H1 (cell line): ENCODE results near the gene CTNNBL1. TPM values are rescaled to one million over a fixed set of nuclear protein-coding genes. Genes with fewer than 3 reads are reported as not detected.

Experiments
- CTCF ChIA-PET: fragments of 300-600 bp; sonication (Branson Sonifier 250); formaldehyde crosslinking; loops from one replicate; lab custom pipeline; 2021; ENCODE audit not compliant: partially characterized antibody; lab: Charles Lee
- POLR2A ChIA-PET: fragments of 300-600 bp; sonication (Branson Sonifier 250); formaldehyde crosslinking; loops from one replicate; lab custom pipeline; 2021; ENCODE audit warnings: inconsistent platforms; ENCODE audit not compliant: partially characterized antibody; lab: Charles Lee
- DNase-seq, 2 experiments: peaks; one replicate each; pipeline versions ENCODE4 v3.0.0 to v3.0.0-alpha.2; 2010 to 2022; ENCODE audit warnings: low spot score in 2 of 2, low read depth in 1 of 2, mixed read lengths in 1 of 2
- FAIRE-seq: peaks from 2 replicates; lab custom pipeline; 2011; peaks lifted over from hg19 to GRCh38; lab: Jason Lieb, UNC
- H2AFZ ChIP-seq: 2 replicates; pipeline ENCODE4 v1.8.1; 2012; ENCODE audit warnings: low read length, inconsistent platforms
- H2AK5ac ChIP-seq: 2 replicates; pipeline ENCODE4 v1.6.1; 2013; ENCODE audit warnings: low read depth, low read length
- H2BK120ac ChIP-seq: replicated peaks from 2 replicates; pipeline ENCODE3; 2013; ENCODE audit warnings: low read depth, low read length, inconsistent platforms
- H2BK12ac ChIP-seq: 2 replicates; pipeline ENCODE4 v1.6.1; 2013; ENCODE audit warnings: low read depth, low read length
- H2BK15ac ChIP-seq: 2 replicates; pipeline ENCODE4 v1.6.1; 2013; ENCODE audit warnings: low read length
- H2BK20ac ChIP-seq: 2 replicates; pipeline ENCODE4 v1.6.1; 2013; ENCODE audit warnings: low read length
- H2BK5ac ChIP-seq: 2 replicates; pipeline ENCODE4 v1.6.1; 2013; ENCODE audit warnings: low read depth, low read length
- H3K14ac ChIP-seq: 2 replicates; pipeline ENCODE4 v1.6.1; 2013; ENCODE audit warnings: inconsistent platforms; ENCODE audit not compliant: insufficient read length
- H3K18ac ChIP-seq: 2 replicates; pipeline ENCODE4 v1.6.1; 2013; ENCODE audit warnings: low read length; ENCODE audit errors: extremely low read depth
- H3K23ac ChIP-seq: 2 replicates; pipeline ENCODE4 v1.6.1; 2013; ENCODE audit warnings: inconsistent platforms; ENCODE audit not compliant: insufficient read length
- H3K23me2 ChIP-seq: 2 replicates; pipeline ENCODE4 v1.6.1; 2013; ENCODE audit warnings: low read depth, low read length
- H3K27ac ChIP-seq: 2 replicates; pipeline ENCODE4 v1.6.1; 2011; ENCODE audit warnings: low read depth, low read length, inconsistent platforms
- H3K27me3 ChIP-seq, 4 experiments: replicated peaks in 1 of 4; 1 replicate in 1 of 4; 2 replicates in 3 of 4; pipeline versions ENCODE4 v1.6.1 to v1.8.1; 2011 to 2013; ENCODE audit warnings: low read length in 3 of 4, mild to moderate bottlenecking in 3 of 4, inconsistent platforms in 2 of 4, mixed read lengths in 2 of 4, moderate library complexity in 1 of 4; ENCODE audit not compliant: control insufficient read depth in 3 of 4, insufficient read depth in 3 of 4; ENCODE audit errors: extremely low read depth in 1 of 4
- H3K36me3 ChIP-seq, 4 experiments: 2 replicates each; pipeline versions ENCODE4 v1.6.1 to v1.8.1; 2011 to 2013; ENCODE audit warnings: mild to moderate bottlenecking in 4 of 4, low read length in 3 of 4, moderate library complexity in 2 of 4, control low read depth in 1 of 4, inconsistent platforms in 1 of 4; ENCODE audit not compliant: insufficient read depth in 4 of 4, control insufficient read depth in 2 of 4
- H3K4ac ChIP-seq: replicated peaks from 2 replicates; pipeline ENCODE3; 2013; ENCODE audit warnings: low read length, low read depth, mixed read lengths, inconsistent platforms; ENCODE audit not compliant: insufficient read length
- H3K4me1 ChIP-seq, 4 experiments: replicated peaks in 1 of 4; 1 replicate in 1 of 4; 2 replicates in 3 of 4; pipeline versions ENCODE4 v1.6.1 to v1.8.1; 2011 to 2013; ENCODE audit warnings: low read length in 3 of 4, inconsistent platforms in 2 of 4, mixed read lengths in 1 of 4; ENCODE audit not compliant: insufficient read depth in 4 of 4, control insufficient read depth in 3 of 4
- H3K4me2 ChIP-seq, 2 experiments: 2 replicates each; pipeline versions ENCODE4 v1.6.1 to v1.8.1; 2011 to 2013; ENCODE audit warnings: low read depth in 2 of 2, low read length in 2 of 2, control low read depth in 1 of 2, inconsistent platforms in 1 of 2, mild to moderate bottlenecking in 1 of 2; ENCODE audit not compliant: insufficient read depth in 1 of 2
- H3K4me3 ChIP-seq, 4 experiments: fragments of 200-600, 300-600 bp in 1 of 4; sonication (generic), shearing (Covaris generic), sonication (Bioruptor Twin) in 1 of 4; 2 replicates each; pipeline versions ENCODE4 v1.5.1 to v1.8.1; 2011 to 2016; ENCODE audit warnings: low read length in 4 of 4, low read depth in 3 of 4, control low read depth in 2 of 4, inconsistent platforms in 2 of 4, mild to moderate bottlenecking in 2 of 4, mixed read lengths in 1 of 4, moderate library complexity in 1 of 4; ENCODE audit not compliant: insufficient read depth in 2 of 4; ENCODE audit errors: extremely low read depth in 1 of 4
- H3K56ac ChIP-seq: replicated peaks from 2 replicates; pipeline ENCODE3; 2013; ENCODE audit warnings: low read depth, mild to moderate bottlenecking, mixed read lengths, low read length, inconsistent platforms; ENCODE audit not compliant: insufficient read length
- H3K79me1 ChIP-seq: 2 replicates; pipeline ENCODE4 v1.6.1; 2013; ENCODE audit warnings: low read depth, low read length, control low read depth
- H3K79me2 ChIP-seq, 2 experiments: 2 replicates each; pipeline versions ENCODE4 v1.6.1 to v1.8.1; 2012 to 2013; ENCODE audit warnings: low read length in 2 of 2, mild to moderate bottlenecking in 2 of 2, inconsistent platforms in 1 of 2; ENCODE audit not compliant: insufficient read depth in 2 of 2, control insufficient read depth in 1 of 2
- H3K9ac ChIP-seq, 4 experiments: replicated peaks in 1 of 4; 1 replicate in 1 of 4; 2 replicates in 3 of 4; pipeline versions ENCODE4 v1.6.1 to v1.8.1; 2011 to 2013; ENCODE audit warnings: low read depth in 3 of 4, low read length in 3 of 4, control low read depth in 2 of 4, mild to moderate bottlenecking in 2 of 4, moderate library complexity in 2 of 4, inconsistent platforms in 1 of 4; ENCODE audit errors: extremely low read depth in 1 of 4
- H3K9me3 ChIP-seq, 2 experiments: 2 replicates each; pipeline versions ENCODE4 v1.6.1 to v1.8.1; 2012 to 2013; ENCODE audit warnings: mild to moderate bottlenecking in 2 of 2, moderate library complexity in 2 of 2, control low read depth in 1 of 2, inconsistent platforms in 1 of 2, low read depth in 1 of 2, low read length in 1 of 2, mixed read lengths in 1 of 2; ENCODE audit not compliant: insufficient read depth in 2 of 2
- H4K20me1 ChIP-seq, 2 experiments: replicated peaks in 1 of 2; 2 replicates each; pipeline versions ENCODE3 to v1.8.1; 2011 to 2013; ENCODE audit warnings: inconsistent platforms in 2 of 2, low read length in 2 of 2, mild to moderate bottlenecking in 1 of 2; ENCODE audit not compliant: insufficient read depth in 2 of 2, control insufficient read depth in 1 of 2
- H4K5ac ChIP-seq: 2 replicates; pipeline ENCODE4 v1.6.1; 2013; ENCODE audit warnings: low read length, low read depth, mixed read lengths, inconsistent platforms; ENCODE audit not compliant: insufficient read length
- H4K8ac ChIP-seq: 2 replicates; pipeline ENCODE4 v1.8.0; 2013; ENCODE audit warnings: mild to moderate bottlenecking, moderate library complexity, low read length, inconsistent platforms; ENCODE audit not compliant: insufficient read depth; ENCODE audit errors: extremely low read depth
- H4K91ac ChIP-seq: replicated peaks from 2 replicates; pipeline ENCODE3; 2013; ENCODE audit warnings: low read length, mixed read lengths, inconsistent platforms; ENCODE audit not compliant: insufficient read length
- BACH1 ChIP-seq: IDR thresholded peaks from 2 replicates; pipeline ENCODE4 v1.6.1; 2012; ENCODE audit warnings: low read length, improper control_type of control experiment
- CTBP2 ChIP-seq: IDR thresholded peaks from 2 replicates; pipeline ENCODE4 v1.7.0; 2011; ENCODE audit warnings: borderline replicate concordance, mild to moderate bottlenecking, moderate library complexity, mixed read lengths, low read length; ENCODE audit not compliant: insufficient read depth, insufficient read length
- EP300 ChIP-seq, 2 experiments: IDR thresholded peaks; 1 replicate in 1 of 2; 2 replicates in 1 of 2; pipeline ENCODE4 v1.6.1; 2011 to 2012; ENCODE audit warnings: low read depth in 2 of 2, low read length in 2 of 2, mild to moderate bottlenecking in 2 of 2, borderline replicate concordance in 1 of 2, inconsistent platforms in 1 of 2, moderate library complexity in 1 of 2
- MAX ChIP-seq: IDR thresholded peaks from 2 replicates; pipeline ENCODE4 v1.6.1; 2012; ENCODE audit warnings: inconsistent platforms
- POLR2A ChIP-seq, 2 experiments: IDR thresholded peaks; 1 replicate in 1 of 2; 2 replicates in 1 of 2; pipeline ENCODE4 v1.6.1; 2011; ENCODE audit warnings: low read depth in 2 of 2, low read length in 2 of 2, mild to moderate bottlenecking in 2 of 2; ENCODE audit errors: control extremely low read depth in 1 of 2
- RFX5 ChIP-seq: IDR thresholded peaks from 2 replicates; pipeline ENCODE4 v1.6.1; 2011; ENCODE audit warnings: low read depth, low read length, improper control_type of control experiment, borderline replicate concordance
- RXRA ChIP-seq: IDR thresholded peaks from 2 replicates; pipeline ENCODE4 v1.6.1; 2011; ENCODE audit warnings: low read depth, mild to moderate bottlenecking, low read length, moderate library complexity; ENCODE audit not compliant: insufficient read depth
- SIN3A ChIP-seq, 2 experiments: IDR thresholded peaks in 1 of 2; conservative IDR thresholded peaks in 1 of 2; 2 replicates each; pipeline ENCODE4 v1.6.1; 2011 to 2012; ENCODE audit warnings: low read length in 2 of 2, improper control_type of control experiment in 1 of 2, low read depth in 1 of 2, mild to moderate bottlenecking in 1 of 2
- SIRT6 ChIP-seq: IDR thresholded peaks from one replicate; pipeline ENCODE4 v1.7.1; 2012; ENCODE audit warnings: low read length, inconsistent platforms
- SIX5 ChIP-seq: IDR thresholded peaks from 2 replicates; pipeline ENCODE4 v1.6.1; 2011; ENCODE audit warnings: mild to moderate bottlenecking, low read depth, low read length
- SUZ12 ChIP-seq: fragments of 200-600 bp; sonication (generic); IDR thresholded peaks from 2 replicates; pipeline ENCODE4 v1.6.1; 2012; ENCODE audit warnings: mild to moderate bottlenecking, inconsistent platforms, low read length, moderate library complexity, mixed read lengths
- WGBS, 2 experiments: shearing (Covaris generic) in 1 of 2; methylation state at CpG; one replicate each; pipeline versions ENCODE4 v1.1.6 to v1.1.7; 2013 to 2015; ENCODE audit warnings: low lambda C conversion rate in 2 of 2, mixed read lengths in 2 of 2, inconsistent platforms in 1 of 2, low coverage in 1 of 2, missing lambda C conversion rate in 1 of 2; ENCODE audit not compliant: insufficient replicate concordance in 2 of 2, insufficient coverage in 1 of 2, insufficient read length in 1 of 2; ENCODE audit errors: extremely low coverage in 1 of 2, missing lambda C conversion rate in 1 of 2; 5-methylcytosine and 5-hydroxymethylcytosine counted together
- polyA plus RNA-seq, 7 experiments: library from polyadenylated mRNA; depleted of rRNA in 3 of 7; stranded (reverse) in 5 of 7; unstranded in 2 of 7; fragments of >200 nt in 5 of 7; fragments of 200-250 nt in 2 of 7; gene quantifications; 1 replicate in 5 of 7; 2 replicates in 1 of 7; 4 replicates in 1 of 7; pipeline versions ENCODE4 v1.2.1 to v1.2.3, GENCODE V29; 2011 to 2013; ENCODE audit warnings: missing spikeins in 2 of 7, mixed read lengths in 2 of 7
- total RNA-seq: library from RNA; stranded (reverse); fragmentation: NEBNext Ultra II Directional; extraction: Animal tissue kit (Norgen Biotek cat#: 25700); gene quantifications from 2 replicates; pipeline ENCODE4 v1.2.1, GENCODE V29; 2021

The CTNNBL1 gene
- total and polyA plus RNA-seq, 2 of the 8 experiments (the other 6 are each of a cell fraction or from before 2014, with no cell fraction given) = 19.6 to 81.6 TPM

GRCh38 chr20:37727957-37728634, 34.3 kb downstream of the CTNNBL1 start:
- Histone ChIP-seq H3K4me3 (no peak overlapping the region), H3K79me2 (peaks cover 0 to 22% of the 10 kb centered on the region in 2 experiments; a peak in 2 of 4 replicates), H3K23me2 (no peaks in the 10 kb centered on the region), H3K36me3 (peaks cover 0 to 1% (median 0%) of the 10 kb centered on the region in 4 experiments; a peak in 1 of 8 replicates), H2BK20ac (no peak overlapping the region), H4K8ac (no peak overlapping the region), H3K9me3 (no peaks in the 10 kb centered on the region), H3K4me2 (0 out of 4 replicates have a peak overlapping the region, but pooled peaks of 1 of the 2 experiments have one; percentile 5), H3K27me3 (no peaks in the 10 kb centered on the region), H3K27ac (no peak overlapping the region), H3K56ac (no peak overlapping the region), H2BK120ac (no peak overlapping the region), H3K23ac (no peak overlapping the region), H2BK5ac (no peak overlapping the region), H2BK12ac (no peak overlapping the region), H3K9ac (no peak overlapping the region), H3K79me1 (no peaks in the 10 kb centered on the region), H4K5ac (no peak overlapping the region), H3K4ac (no peak overlapping the region), H2AK5ac (no peak overlapping the region), H3K4me1 (peaks cover 0 to 7% (median 3%) of the 10 kb centered on the region in 4 experiments; a peak in 3 of 7 replicates), H3K18ac (no peak overlapping the region), H4K20me1 (peaks cover 0 to 2% of the 10 kb centered on the region in 2 experiments), H2BK15ac (no peak overlapping the region), H4K91ac (no peak overlapping the region), H3K14ac (no peak overlapping the region), H2AFZ (no peak overlapping the region)
- WGBS, 2 experiments = 88% methylated on average over 2 of the region's 2 CpGs; no CpG with 5 or more reads in 1 of the 2 experiments
- ChIA-PET CTCF (interaction anchor here (0.9 to 1.4 kb wide), 6 partner anchors 18 to 164 kb away, joined by 3 to 4 read pairs (median 4); no protein-coding TSS in a partner anchor), POLR2A (interaction anchor here (0.6 kb wide), 1 partner anchor 14 kb away, joined by 3 read pairs; no protein-coding TSS in a partner anchor)
- FAIRE-seq (no peak), DNase-seq (no peak)
- TF ChIP-seq SIRT6 = no peak
- no peak for TF ChIP-seq SUZ12
- TF ChIP-seq POLR2A (IDR thresholded peaks at IDR 0.05; ENCODE audit: control extremely low read depth in 1 of 2, low read depth in 2 of 2, low read length in 2 of 2) = no peak
- TF ChIP-seq SIN3A (conservative IDR thresholded peaks at IDR 0.05 in 1 of 2, IDR thresholded peaks at IDR 0.05 in 1 of 2; ENCODE audit: low read depth in 1 of 2, low read length in 2 of 2) = no peak
- TF ChIP-seq SIX5 = no peak
- no peak for TF ChIP-seq BACH1
- TF ChIP-seq MAX = no peak
- no peak for TF ChIP-seq RFX5
- no peak for TF ChIP-seq CTBP2
- no peak for TF ChIP-seq EP300 (IDR thresholded peaks at IDR 0.05; ENCODE audit: borderline replicate concordance in 1 of 2, low read depth in 2 of 2, low read length in 2 of 2)
- no peak for TF ChIP-seq RXRA
